CD4-positive, alpha-beta T cell (primary cell): Measurements from ENCODE around the gene MECP2. TPM values are rescaled to one million over a fixed set of nuclear protein-coding genes. Genes with fewer than 3 reads are reported as not detected.

ENCODE experiments used
- ATAC-seq: fragments of 200-7000 bp; cut with Tn5 transposase; one replicate; pipeline ENCODE4 v1.10.0; 2022; ENCODE audit warnings: mild to moderate bottlenecking; ENCODE audit not compliant: poor library complexity
- CTCF ChIA-PET: fragments of 350-600 bp; sonication (Branson Sonifier 250); formaldehyde crosslinking; loops from one replicate; lab custom pipeline; 2021; ENCODE audit warnings: antibody characterized with exemption, inconsistent platforms; lab: Charles Lee
- POLR2A ChIA-PET: fragments of 350-600 bp; sonication (Branson Sonifier 250); formaldehyde crosslinking; loops from one replicate; lab custom pipeline; 2021; ENCODE audit warnings: antibody characterized with exemption, inconsistent platforms; lab: Charles Lee
- DNase-seq, 14 experiments: peaks; one replicate each; pipeline ENCODE4 v3.0.0-alpha.2; 2013 to 2020; ENCODE audit warnings: mixed read lengths in 2 of 14
- H3K27ac ChIP-seq, 2 donors: one replicate each; pipeline versions ENCODE4 v1.5.1 to v1.7.0; 2013; ENCODE audit warnings: low read length in 2 of 2, low read depth in 1 of 2, mild to moderate bottlenecking in 1 of 2
- H3K27me3 ChIP-seq, 2 experiments: 1 replicate in 1 of 2; 2 replicates in 1 of 2; pipeline versions ENCODE4 v1.6.1 to v1.7.0; 2013; ENCODE audit warnings: low read length in 2 of 2, control low read depth in 1 of 2, mild to moderate bottlenecking in 1 of 2, moderate library complexity in 1 of 2; ENCODE audit not compliant: insufficient read depth in 2 of 2, control insufficient read depth in 1 of 2
- H3K36me3 ChIP-seq: one replicate; pipeline ENCODE4 v1.6.1; 2013; ENCODE audit warnings: low read length, control low read depth; ENCODE audit not compliant: insufficient read depth
- H3K4me1 ChIP-seq: one replicate; pipeline ENCODE4 v1.6.1; 2013; ENCODE audit warnings: low read length, control low read depth; ENCODE audit not compliant: insufficient read depth
- H3K4me3 ChIP-seq: one replicate; pipeline ENCODE4 v1.5.1; 2013; ENCODE audit warnings: mild to moderate bottlenecking, low read length, moderate library complexity
- H3K9me3 ChIP-seq, 2 experiments: 1 replicate in 1 of 2; 2 replicates in 1 of 2; pipeline versions ENCODE4 v1.6.1 to v1.7.0; 2013; ENCODE audit warnings: low read length in 2 of 2, mild to moderate bottlenecking in 2 of 2, control low read depth in 1 of 2, moderate library complexity in 1 of 2; ENCODE audit not compliant: control insufficient read depth in 1 of 2, insufficient read depth in 1 of 2
- H3K27ac Mint-ChIP-seq: one replicate; pipeline ENCODE4 v1.8.0; 2020; ENCODE audit warnings: mixed read lengths
- H3K27me3 Mint-ChIP-seq: one replicate; pipeline ENCODE4 v1.8.0; 2021; ENCODE audit warnings: mixed read lengths
- H3K36me3 Mint-ChIP-seq: one replicate; pipeline ENCODE4 v1.8.0; 2021; ENCODE audit warnings: low read depth, mixed read lengths
- H3K4me1 Mint-ChIP-seq: one replicate; pipeline ENCODE4 v1.8.0; 2021; ENCODE audit warnings: low read depth, mixed read lengths
- H3K4me3 Mint-ChIP-seq: one replicate; pipeline ENCODE4 v1.8.0; 2020; ENCODE audit warnings: mild to moderate bottlenecking, mixed read lengths
- H3K9me3 Mint-ChIP-seq: one replicate; pipeline ENCODE4 v1.8.0; 2020; ENCODE audit warnings: mixed read lengths
- intact Hi-C, 2 experiments: fragments of 100-400 bp; cut with DNase I in 1 of 2; cut with micrococcal nuclease in 1 of 2; formaldehyde crosslinking; loops; one replicate each; pipeline versions ENCODE4 v1.15.1 to v1.9.0; 2023 to 2025; cut with DNase I, micrococcal nuclease
- total RNA-seq, 174 experiments: library from RNA in 2 of 174; stranded (reverse) in 2 of 174; gene quantifications; one replicate each; pipeline ENCODE4 v1.2.3 and lab custom pipeline; 2021 to 2026
- TF ChIP-seq, protein P1 (sequence below): fragments of 200-600 bp; IDR thresholded peaks from one replicate; pipeline ENCODE4 v1.8.0; 2022; ENCODE audit warnings: antibody characterized with exemption, mild to moderate bottlenecking

MECP2 gene
- total RNA-seq, 2 experiments from 2014 or later = 120 to 133 TPM

DNA sequence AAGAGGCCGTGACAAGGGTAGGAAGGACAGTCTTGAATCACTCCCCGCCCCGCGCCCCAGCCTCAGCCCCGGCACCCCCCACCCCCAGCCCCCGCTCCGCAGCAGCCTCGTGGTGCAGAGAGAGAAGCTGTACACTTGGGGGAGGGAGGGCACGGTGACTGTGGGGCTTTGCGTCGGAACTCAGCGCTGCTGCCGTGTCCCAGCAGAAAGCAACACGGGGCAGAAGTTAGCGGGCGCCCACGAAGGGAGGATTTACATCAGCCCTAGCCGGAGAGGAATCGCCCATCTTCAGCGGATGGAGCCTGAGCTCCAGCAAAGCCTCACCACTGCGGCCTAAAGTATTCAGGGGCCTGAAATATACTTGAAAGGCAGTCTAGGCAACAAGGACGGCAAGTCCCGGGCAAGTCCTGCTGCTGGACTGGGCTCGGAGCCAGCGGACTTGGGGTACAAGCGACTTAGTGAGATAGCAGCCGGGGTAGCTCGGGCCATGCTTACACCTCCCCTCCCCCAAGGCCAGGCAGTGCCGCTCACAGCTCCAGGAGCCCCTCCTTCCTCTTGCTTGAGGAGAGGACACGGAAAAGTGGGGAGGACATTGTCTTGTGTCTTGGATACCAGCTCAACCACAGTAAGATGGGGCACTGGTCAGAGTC is 28.0 kb upstream of the MECP2 start:
- no peak for DNase-seq
- Histone ChIP-seq H3K36me3 (no peaks in the 10 kb centered on the region), H3K4me1 (peaks cover 37% of the 10 kb centered on the region), H3K4me3 (no peak overlapping the region), H3K9me3 (no peaks in the 10 kb centered on the region), H3K27me3 (no peaks in the 10 kb centered on the region), H3K27ac (no peak overlapping the region)
- TF ChIP-seq, protein P1, sequence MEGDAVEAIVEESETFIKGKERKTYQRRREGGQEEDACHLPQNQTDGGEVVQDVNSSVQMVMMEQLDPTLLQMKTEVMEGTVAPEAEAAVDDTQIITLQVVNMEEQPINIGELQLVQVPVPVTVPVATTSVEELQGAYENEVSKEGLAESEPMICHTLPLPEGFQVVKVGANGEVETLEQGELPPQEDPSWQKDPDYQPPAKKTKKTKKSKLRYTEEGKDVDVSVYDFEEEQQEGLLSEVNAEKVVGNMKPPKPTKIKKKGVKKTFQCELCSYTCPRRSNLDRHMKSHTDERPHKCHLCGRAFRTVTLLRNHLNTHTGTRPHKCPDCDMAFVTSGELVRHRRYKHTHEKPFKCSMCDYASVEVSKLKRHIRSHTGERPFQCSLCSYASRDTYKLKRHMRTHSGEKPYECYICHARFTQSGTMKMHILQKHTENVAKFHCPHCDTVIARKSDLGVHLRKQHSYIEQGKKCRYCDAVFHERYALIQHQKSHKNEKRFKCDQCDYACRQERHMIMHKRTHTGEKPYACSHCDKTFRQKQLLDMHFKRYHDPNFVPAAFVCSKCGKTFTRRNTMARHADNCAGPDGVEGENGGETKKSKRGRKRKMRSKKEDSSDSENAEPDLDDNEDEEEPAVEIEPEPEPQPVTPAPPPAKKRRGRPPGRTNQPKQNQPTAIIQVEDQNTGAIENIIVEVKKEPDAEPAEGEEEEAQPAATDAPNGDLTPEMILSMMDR = no peak
- Mint-ChIP-seq H3K4me3 (no peak overlapping the region), H3K4me1 (peaks cover 29% of the 10 kb centered on the region), H3K27me3 (no peaks in the 10 kb centered on the region), H3K9me3 (no peaks in the 10 kb centered on the region), H3K36me3 (no peaks in the 10 kb centered on the region), H3K27ac (no peak overlapping the region)
- intact Hi-C loops = no loop called here
- ATAC-seq = peak; percentile 25
- ChIA-PET CTCF (no interaction called here), POLR2A (interaction anchor here (0.8 to 1.9 kb wide), 4 partner anchors 10 to 144 kb away, joined by 3 to 8 read pairs (median 3); no protein-coding TSS in a partner anchor)

DNA sequence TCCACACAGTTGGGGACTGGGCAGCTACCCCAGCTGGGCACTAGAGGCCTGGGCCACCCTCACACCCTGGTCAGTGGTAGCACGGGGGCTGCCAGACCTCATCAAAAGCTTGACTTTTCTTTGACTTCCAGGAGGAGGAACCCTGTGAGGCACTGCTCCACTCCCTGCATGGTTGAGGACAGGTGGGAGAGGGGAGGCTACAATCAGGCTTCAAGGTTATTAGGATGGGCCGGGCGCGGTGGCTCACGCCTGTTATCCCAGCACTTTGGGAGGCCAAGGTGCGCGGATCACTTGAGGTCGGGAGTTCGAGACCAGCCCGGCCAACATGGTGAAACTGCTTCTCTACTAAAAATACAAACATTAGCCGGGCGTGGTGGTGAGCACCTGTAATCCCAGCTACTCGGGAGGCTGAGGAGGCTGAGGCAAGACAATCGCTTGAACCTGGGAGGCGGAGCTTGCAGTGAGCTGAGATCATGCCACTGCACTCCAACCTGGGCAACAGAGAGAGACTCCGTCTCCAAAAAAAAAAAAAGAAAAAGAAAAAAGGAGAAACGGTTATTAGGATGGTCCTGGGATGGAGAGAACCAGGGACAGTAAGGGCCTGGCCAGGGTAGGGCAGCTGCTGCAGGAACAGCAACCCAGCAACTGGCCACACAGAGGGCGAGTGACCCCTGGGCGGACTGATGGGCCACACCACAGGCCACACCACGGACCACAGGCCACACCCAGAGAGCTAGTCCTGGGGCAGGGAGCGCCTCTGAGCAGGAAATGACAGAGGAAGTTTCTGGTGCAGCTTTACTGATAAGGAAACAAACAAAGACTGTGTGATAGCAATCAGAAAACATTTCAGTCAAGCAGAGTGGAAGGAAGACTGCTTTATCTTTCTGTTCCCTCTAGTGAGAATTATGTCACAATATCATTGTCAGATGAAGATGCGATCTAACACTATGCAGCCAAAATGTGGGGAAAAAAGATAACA is 26.0 kb upstream of the MECP2 start:
- no peak overlapping the region for H3K4me3 ChIP-seq
- no peaks in the 10 kb centered on the region for H3K27me3 ChIP-seq
- no peak overlapping the region for H3K27ac ChIP-seq
- ChIA-PET POLR2A (interaction anchor here (0.5 to 2.8 kb wide), 5 partner anchors 10 to 152 kb away, joined by 3 to 20 read pairs (median 5); partner anchors contain the start of genes HCFC1 and MECP2), CTCF (interaction anchor here (0.9 to 1.5 kb wide), 4 partner anchors 12 to 23 kb away, joined by 3 to 5 read pairs (median 4); no protein-coding TSS in a partner anchor)
- peak; percentile 88 for ATAC-seq
- peak in 9 of 14 experiments; percentile 9 to 79 (median 23) for DNase-seq
- TF ChIP-seq, protein P1 = no peak
- no peaks in the 10 kb centered on the region for H3K36me3 Mint-ChIP-seq
- H3K36me3 ChIP-seq = no peaks in the 10 kb centered on the region
- H3K4me3 Mint-ChIP-seq = no peak overlapping the region
- peaks cover 37% of the 10 kb centered on the region for H3K4me1 ChIP-seq
- peak overlapping the region; percentile 4 for H3K27ac Mint-ChIP-seq
- intact Hi-C loops = no loop called here
- H3K27me3 Mint-ChIP-seq = no peaks in the 10 kb centered on the region
- no peaks in the 10 kb centered on the region for H3K9me3 ChIP-seq
- H3K9me3 Mint-ChIP-seq = no peaks in the 10 kb centered on the region
- H3K4me1 Mint-ChIP-seq = peaks cover 29% of the 10 kb centered on the region

DNA sequence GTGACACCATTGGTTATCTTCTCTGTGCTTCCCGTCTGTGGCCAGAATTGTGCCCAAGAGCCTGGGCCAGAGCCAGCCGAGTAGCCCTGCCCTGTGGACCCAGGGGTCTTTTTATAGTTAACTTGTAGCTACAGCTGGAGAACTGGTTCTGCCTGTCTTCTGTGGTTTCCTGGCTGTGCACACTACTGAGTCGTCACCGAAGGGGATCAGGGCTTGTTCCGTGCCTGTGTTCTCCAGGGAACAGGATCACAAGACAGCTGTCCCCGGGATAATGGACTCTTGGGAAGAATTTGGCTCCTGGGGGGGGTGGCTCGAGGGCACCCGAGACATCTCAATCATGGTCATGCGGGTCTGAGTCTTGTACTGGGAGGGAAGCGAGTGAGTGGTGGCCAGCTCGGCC is 24.4 kb upstream of the MECP2 start:
- TF ChIP-seq, protein P1 = no peak
- ATAC-seq (no peak), DNase-seq (no peak)
- Histone ChIP-seq H3K4me1 (peaks cover 37% of the 10 kb centered on the region), H3K36me3 (no peaks in the 10 kb centered on the region), H3K9me3 (no peaks in the 10 kb centered on the region), H3K27ac (no peak overlapping the region), H3K27me3 (no peaks in the 10 kb centered on the region), H3K4me3 (no peak overlapping the region)
- no peak overlapping the region for H3K27ac Mint-ChIP-seq
- no peaks in the 10 kb centered on the region for H3K27me3 Mint-ChIP-seq
- no peaks in the 10 kb centered on the region for H3K36me3 Mint-ChIP-seq
- no peak overlapping the region for H3K4me3 Mint-ChIP-seq
- H3K9me3 Mint-ChIP-seq = no peaks in the 10 kb centered on the region
- ChIA-PET CTCF (no interaction called here), POLR2A (interaction anchor here (1.9 to 2.8 kb wide), 2 partner anchors 14 to 24 kb away, joined by 5 to 20 read pairs; partner anchors contain the start of gene MECP2)
- intact Hi-C loops = no loop called here
- H3K4me1 Mint-ChIP-seq = peaks cover 29% of the 10 kb centered on the region
